ENCODE data around the gene NAT10. TPM values are rescaled to one million over a fixed set of nuclear protein-coding genes. Genes with fewer than 3 reads are reported as not detected.

NAT10 gene
- total and polyA plus RNA-seq, 2 experiments from 2014 or later, result 44.1 to 58.8 TPM

GRCh38 chr11:34181251-34181650 lies 75.8 kb downstream of the NAT10 start (continued):
- no peak for TF ChIP-seq REST (IDR thresholded peaks at IDR 0.05; ENCODE audit: unreplicated experiment)

GRCh38 chr11:34181856-34182405 lies 76.5 kb downstream of the NAT10 start:
- no peaks in the 10 kb centered on the region for H3K36me3 Mint-ChIP-seq (ENCODE audit: low read depth)
- no peaks in the 10 kb centered on the region for H3K9me3 Mint-ChIP-seq
- TF ChIP-seq ZNF331 (CRISPR knock-in tag; IDR thresholded peaks at IDR 0.05; ENCODE audit: low read depth) (no peak), STAT1 (IDR thresholded peaks at IDR 0.05; ENCODE audit: unreplicated experiment) (no peak), ETS1 (IDR thresholded peaks at IDR 0.05) (no peak), ZNF114 (CRISPR knock-in tag; IDR thresholded peaks at IDR 0.05) (no peak)
- H3K27me3 Mint-ChIP-seq (ENCODE audit: insufficient read depth, low read depth, poor library complexity), result peaks cover 4% of the 10 kb centered on the region
- peaks cover 22% of the 10 kb centered on the region for H3K4me1 Mint-ChIP-seq
- H3K27ac Mint-ChIP-seq, result no peak overlapping the region
- no peak for ATAC-seq
- DNase-seq (ENCODE audit: low spot score), result no peak
- no peaks in the 10 kb centered on the region for H3K27me3 ChIP-seq (ENCODE audit: insufficient read depth)
- H3K27ac ChIP-seq (ENCODE audit: low read depth), result no peak overlapping the region
- peaks cover 19% of the 10 kb centered on the region for H3K4me1 ChIP-seq (ENCODE audit: insufficient read depth)
- H3K9me2 ChIP-seq (ENCODE audit: insufficient read depth), result no peaks in the 10 kb centered on the region
- H2AFZ ChIP-seq, result no peak overlapping the region
- H3K4me3 Mint-ChIP-seq, result no peak overlapping the region
- no peak overlapping the region for H3K4me3 ChIP-seq
- H3K79me2 ChIP-seq (replicated peaks; ENCODE audit: insufficient read depth), result no peaks in the 10 kb centered on the region
- H3F3A ChIP-seq (replicated peaks; ENCODE audit: low read depth), result peaks cover 7% of the 10 kb centered on the region
- no peaks in the 10 kb centered on the region for H3K36me3 ChIP-seq (ENCODE audit: insufficient read depth)
- no peak overlapping the region for H3K4me2 ChIP-seq
- no peaks in the 10 kb centered on the region for H4K20me1 ChIP-seq (replicated peaks; ENCODE audit: insufficient read depth)

GRCh38 chr11:34182425-34182824 lies 77.0 kb downstream of the NAT10 start:
- Histone ChIP-seq H3K9me2 (ENCODE audit: insufficient read depth) (no peaks in the 10 kb centered on the region), H2AFZ (no peak overlapping the region), H3K36me3 (ENCODE audit: insufficient read depth) (no peaks in the 10 kb centered on the region), H3K79me2 (replicated peaks; ENCODE audit: insufficient read depth) (no peaks in the 10 kb centered on the region), H3F3A (replicated peaks; ENCODE audit: low read depth) (peaks cover 9% of the 10 kb centered on the region), H3K4me2 (no peak overlapping the region), H4K20me1 (replicated peaks; ENCODE audit: insufficient read depth) (no peaks in the 10 kb centered on the region), H3K4me3 (no peak overlapping the region), H3K4me1 (ENCODE audit: insufficient read depth) (peaks cover 24% of the 10 kb centered on the region), H3K27me3 (ENCODE audit: insufficient read depth) (no peaks in the 10 kb centered on the region), H3K27ac (ENCODE audit: low read depth) (no peak overlapping the region)
- ATAC-seq, result no peak
- no peak overlapping the region for H3K4me3 Mint-ChIP-seq
- H3K36me3 Mint-ChIP-seq (ENCODE audit: low read depth), result no peaks in the 10 kb centered on the region
- no peak for DNase-seq (ENCODE audit: low spot score)
- H3K4me1 Mint-ChIP-seq, result peaks cover 27% of the 10 kb centered on the region
- no peaks in the 10 kb centered on the region for H3K9me3 Mint-ChIP-seq
- H3K27ac Mint-ChIP-seq, result no peak overlapping the region
- peaks cover 7% of the 10 kb centered on the region for H3K27me3 Mint-ChIP-seq (ENCODE audit: insufficient read depth, low read depth, poor library complexity)
- TF ChIP-seq POLR2AphosphoS5 (IDR thresholded peaks at IDR 0.05; ENCODE audit: low read depth), result no peak
- TF ChIP-seq ETS1 (IDR thresholded peaks at IDR 0.05), result no peak
- TF ChIP-seq EZH2 (IDR thresholded peaks at IDR 0.05; ENCODE audit: low read depth, unreplicated experiment), result no peak
- TF ChIP-seq ZNF114 (CRISPR knock-in tag; IDR thresholded peaks at IDR 0.05), result no peak
- no peak for TF ChIP-seq ZNF462 (CRISPR knock-in tag; IDR thresholded peaks at IDR 0.05)
